Measurements from ENCODE around the gene ME3. TPM values are rescaled to one million over a fixed set of nuclear protein-coding genes. Genes with fewer than 3 reads are reported as not detected.

ME3 gene
- total RNA-seq, 1 donor from 2014 or later = 67.7 TPM

Other genes with a start within 250 kb of the ME3 start
- 426 and 600 TPM in 2 replicates for gene PRSS23, start 127.9 kb upstream of the ME3 start, total RNA-seq

Measured in pulmonary artery endothelial cell (primary cell).